GM18511 (cell line): ENCODE results near the gene TMPRSS13.
"Not testable (repeated sequence)": the region's sequence is repeated elsewhere in the genome, so short reads cannot be mapped to it uniquely, and the experiment has no call there.

ENCODE experiments used
- ATAC-seq: cut with Tn5 transposase; IDR thresholded peaks from one replicate; pipeline ENCODE4 v1.9.1; 2021; ENCODE audit warnings: mild to moderate bottlenecking, moderate library complexity; ENCODE audit not compliant: unreplicated experiment

Gene TMPRSS13

DNA sequence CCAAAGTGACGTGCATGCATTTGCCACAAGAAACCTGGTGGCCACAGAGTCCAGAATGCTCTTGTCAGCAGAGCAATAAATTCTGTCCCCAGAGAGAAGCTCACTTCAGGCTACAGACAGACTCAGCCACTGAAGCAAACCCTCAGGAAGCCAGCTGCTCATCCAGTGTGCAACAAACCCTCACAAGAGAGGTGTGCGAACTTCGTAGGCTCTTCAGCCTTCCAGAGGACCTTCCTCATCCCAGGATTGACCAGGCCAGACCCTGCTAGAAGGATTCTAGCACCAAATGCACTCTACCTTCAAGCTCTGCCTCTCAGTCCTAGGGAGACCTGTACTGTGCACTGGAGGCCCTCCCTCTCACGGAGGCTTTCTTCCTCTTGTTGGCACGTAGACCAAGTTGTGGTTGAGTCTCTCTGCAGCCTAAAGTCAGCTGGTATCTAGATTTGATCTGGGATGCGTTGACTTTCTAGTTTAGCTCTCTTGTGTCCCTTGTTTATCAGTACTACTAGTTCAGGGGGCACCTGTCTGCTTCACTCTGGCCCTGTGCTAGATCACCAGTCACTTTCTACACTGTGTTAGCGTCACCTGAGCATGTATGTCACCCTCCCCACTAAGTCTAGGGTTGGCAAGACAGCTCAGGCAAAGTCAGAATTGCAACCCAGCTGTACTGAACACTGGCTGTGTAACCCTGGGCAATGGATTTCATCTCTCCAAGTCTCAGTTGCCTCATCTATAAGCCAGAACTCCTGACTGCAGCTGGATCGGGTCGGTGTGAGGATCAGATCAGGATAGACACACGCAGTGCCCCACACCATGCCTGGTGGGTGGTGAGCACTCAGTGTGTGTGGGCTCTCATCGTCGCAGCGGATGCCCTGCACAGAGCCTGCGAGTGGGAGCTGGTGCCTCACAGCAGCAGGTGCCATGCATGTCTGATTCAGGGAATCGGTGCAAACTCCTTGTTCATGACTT is 22.1 kb upstream of the TMPRSS13 start:
- peak; percentile 67 for ATAC-seq

GRCh38 chr11:117950301-117950700 is 21.1 kb upstream of the TMPRSS13 start:
- ATAC-seq = no peak

- no peak for ATAC-seq
Measured at GRCh38 chr11:117949062-117949461, 19.9 kb upstream of the TMPRSS13 start.

DNA sequence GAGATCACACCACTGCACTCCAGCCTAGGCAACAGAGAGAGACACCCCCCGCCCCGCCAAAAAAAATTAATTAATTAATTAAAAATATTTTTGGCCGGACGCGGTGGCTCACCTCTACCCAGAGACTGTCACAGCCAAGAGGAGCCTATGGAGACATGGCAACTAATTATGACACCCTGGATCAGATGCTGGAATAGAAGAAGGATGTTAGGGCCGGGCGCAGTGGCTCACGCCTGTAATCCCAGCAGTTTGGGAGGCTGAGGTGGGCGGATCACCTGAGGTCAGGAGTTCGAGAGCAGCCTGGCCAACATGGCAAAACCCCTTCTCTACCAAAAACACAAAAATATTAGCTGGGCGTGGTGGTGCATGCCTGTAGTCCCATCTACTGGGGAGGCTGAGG is 19.3 kb upstream of the TMPRSS13 start:
- ATAC-seq = not testable (repeated sequence)

GRCh38 chr11:117947751-117948150 is 18.5 kb upstream of the TMPRSS13 start:
- not testable (repeated sequence) for ATAC-seq

GRCh38 chr11:117946842-117947526 is 17.8 kb upstream of the TMPRSS13 start:
- no peak for ATAC-seq

- no peak for ATAC-seq
Measured at GRCh38 chr11:117946156-117946841, 17.1 kb upstream of the TMPRSS13 start.

GRCh38 chr11:117945047-117945810 is 16.0 kb upstream of the TMPRSS13 start:
- ATAC-seq = no peak

DNA sequence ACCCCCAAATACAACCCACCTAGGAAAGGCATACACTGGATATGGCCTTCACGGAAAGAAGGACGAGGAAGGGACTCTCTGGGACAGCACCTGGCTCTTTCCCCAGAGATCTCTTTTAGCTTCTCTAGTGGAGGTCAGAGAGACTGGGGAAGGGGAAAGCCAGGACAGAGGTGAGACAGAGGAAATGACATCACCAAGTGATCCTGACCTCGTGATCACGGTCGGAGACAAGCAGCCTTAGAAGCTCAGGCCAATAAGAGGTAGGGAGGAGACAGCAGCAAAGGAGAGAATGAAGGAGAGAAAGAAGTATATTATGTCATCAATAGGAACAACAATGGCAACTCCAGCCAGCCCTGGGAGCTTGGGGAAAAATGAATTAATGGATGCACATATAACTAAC is 15.4 kb upstream of the TMPRSS13 start:
- no peak for ATAC-seq

DNA sequence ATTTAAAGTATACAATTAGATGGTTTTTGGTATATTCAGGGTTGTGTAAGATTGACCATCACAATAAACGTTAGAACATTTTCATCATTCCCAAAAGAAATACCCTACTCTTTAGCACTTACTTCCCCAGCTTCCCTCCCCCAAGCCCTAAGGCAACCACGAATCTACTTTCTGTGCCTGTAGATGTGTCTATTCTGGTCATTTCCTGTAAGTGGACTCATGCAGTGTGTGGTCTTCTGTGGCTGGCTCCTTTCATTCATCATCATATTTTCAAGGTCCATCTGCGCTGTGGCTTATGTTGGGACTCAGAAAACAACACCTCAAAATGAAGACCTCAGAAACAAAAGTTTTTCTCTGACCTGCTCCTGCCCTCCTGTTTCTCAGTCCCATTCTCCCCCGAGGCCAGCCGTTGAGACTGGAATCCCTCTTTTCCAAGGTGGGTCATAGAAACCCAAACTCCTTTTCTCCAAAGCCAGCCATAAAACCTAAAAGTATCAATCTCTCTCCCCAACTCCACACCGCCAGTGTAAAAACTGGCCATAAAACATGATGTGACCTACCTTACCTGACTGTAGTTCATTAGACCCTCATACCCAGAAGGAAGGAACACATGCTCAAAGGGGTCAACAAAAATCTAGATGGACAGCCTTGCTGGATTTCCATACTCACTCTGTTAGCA is 12.9 kb upstream of the TMPRSS13 start:
- ATAC-seq = no peak

GRCh38 chr11:117941163-117941707 is 12.0 kb upstream of the TMPRSS13 start:
- no peak for ATAC-seq

GRCh38 chr11:117940736-117941135 is 11.5 kb upstream of the TMPRSS13 start:
- ATAC-seq = no peak

- no peak for ATAC-seq
Measured at GRCh38 chr11:117936973-117937372, 7.8 kb upstream of the TMPRSS13 start.

DNA sequence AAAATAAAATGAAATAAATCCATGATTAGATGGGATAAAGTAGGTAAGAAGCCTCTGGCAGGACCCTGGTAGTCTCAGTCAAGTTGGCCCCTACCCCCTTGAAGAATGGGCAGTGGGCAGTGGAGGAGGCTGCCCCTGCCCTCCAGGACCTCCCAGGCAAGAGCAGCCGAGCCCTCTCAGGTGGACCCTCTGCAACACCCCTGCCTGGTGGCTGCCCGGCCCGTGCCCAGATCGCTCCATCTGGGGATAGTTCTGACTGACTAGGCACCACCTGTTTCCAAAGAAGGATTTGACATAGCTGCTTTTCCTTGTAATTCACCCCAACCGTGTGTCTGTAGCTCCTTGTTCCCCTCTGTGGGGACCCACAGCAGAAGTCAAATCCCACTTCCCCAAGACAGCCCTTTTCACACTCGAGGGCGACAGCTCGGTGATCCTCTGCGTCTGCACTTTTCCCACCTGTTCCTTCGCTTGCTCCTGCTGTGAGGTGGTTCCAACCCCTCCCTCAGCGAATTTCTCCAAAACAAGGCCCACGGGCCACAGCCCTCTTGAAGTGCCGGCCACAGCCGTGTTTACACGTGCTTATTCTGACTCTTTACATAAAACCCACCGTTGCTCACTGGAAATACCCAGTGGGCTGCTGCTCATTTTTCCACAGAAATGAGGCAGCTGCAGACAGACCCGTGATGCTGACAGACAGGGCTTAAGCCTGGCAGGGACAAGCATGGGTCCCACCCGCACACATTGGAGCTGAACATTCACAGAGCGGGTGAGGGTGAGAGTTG is 5.5 kb upstream of the TMPRSS13 start:
- ATAC-seq = no peak

DNA sequence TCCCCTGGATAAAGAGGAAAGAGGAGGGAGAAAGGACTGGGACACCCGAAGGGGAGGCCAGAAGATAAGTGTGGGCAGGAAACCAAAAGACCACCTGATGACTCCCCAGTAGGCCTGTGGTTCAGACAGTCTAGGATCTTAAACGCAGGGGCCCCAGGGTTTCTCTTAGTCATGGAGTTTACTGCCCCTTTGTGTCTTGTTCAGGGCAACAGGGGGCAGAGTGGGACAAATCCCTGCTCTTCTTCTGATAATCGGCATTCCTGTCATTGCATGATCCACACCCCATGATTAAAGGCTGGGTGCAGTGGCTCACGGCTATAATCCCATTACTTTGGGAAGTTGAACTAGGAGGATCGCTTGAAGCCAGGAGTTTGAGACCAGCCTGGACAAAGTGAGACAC is 4.7 kb upstream of the TMPRSS13 start:
- no peak for ATAC-seq

GRCh38 chr11:117933475-117933874 is 4.3 kb upstream of the TMPRSS13 start:
- no peak for ATAC-seq

- ATAC-seq = no peak
Measured at GRCh38 chr11:117932947-117933346, 3.7 kb upstream of the TMPRSS13 start.

GRCh38 chr11:117932426-117932825 is 3.2 kb upstream of the TMPRSS13 start:
- no peak for ATAC-seq

DNA sequence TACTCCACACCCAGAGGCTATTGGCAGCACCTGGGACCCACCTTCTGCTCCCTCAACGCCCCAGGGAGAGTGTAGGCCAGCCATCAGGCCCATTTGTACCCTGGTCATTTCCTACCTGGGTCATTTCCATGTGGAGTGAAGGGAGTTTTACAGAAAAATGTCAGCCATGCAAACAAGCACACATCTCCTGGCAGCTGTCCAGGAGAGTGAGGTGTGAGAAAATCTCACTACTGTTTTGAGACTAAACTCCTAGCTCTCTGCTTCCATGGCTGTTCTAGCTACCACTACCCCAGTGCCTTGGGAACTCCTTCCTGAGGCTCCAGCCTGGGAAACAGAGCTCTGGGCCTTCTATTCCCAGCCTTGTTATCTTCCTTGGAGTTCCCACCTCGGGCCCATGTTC is 2.8 kb upstream of the TMPRSS13 start:
- peak; percentile 70 for ATAC-seq
